Glomerular visceral epithelial cell (primary cell): ENCODE data around the gene ITGA5.

ENCODE experiments used
- DNase-seq: peaks from one replicate; pipeline ENCODE4 v3.0.0-alpha.2; 2016; ENCODE audit errors: extremely low spot score

ITGA5 gene

GRCh38 chr12:54389607-54390175, 29.4 kb downstream of the ITGA5 start:
- no peak for DNase-seq

GRCh38 chr12:54389134-54389508, 29.9 kb downstream of the ITGA5 start:
- DNase-seq: no peak

DNA sequence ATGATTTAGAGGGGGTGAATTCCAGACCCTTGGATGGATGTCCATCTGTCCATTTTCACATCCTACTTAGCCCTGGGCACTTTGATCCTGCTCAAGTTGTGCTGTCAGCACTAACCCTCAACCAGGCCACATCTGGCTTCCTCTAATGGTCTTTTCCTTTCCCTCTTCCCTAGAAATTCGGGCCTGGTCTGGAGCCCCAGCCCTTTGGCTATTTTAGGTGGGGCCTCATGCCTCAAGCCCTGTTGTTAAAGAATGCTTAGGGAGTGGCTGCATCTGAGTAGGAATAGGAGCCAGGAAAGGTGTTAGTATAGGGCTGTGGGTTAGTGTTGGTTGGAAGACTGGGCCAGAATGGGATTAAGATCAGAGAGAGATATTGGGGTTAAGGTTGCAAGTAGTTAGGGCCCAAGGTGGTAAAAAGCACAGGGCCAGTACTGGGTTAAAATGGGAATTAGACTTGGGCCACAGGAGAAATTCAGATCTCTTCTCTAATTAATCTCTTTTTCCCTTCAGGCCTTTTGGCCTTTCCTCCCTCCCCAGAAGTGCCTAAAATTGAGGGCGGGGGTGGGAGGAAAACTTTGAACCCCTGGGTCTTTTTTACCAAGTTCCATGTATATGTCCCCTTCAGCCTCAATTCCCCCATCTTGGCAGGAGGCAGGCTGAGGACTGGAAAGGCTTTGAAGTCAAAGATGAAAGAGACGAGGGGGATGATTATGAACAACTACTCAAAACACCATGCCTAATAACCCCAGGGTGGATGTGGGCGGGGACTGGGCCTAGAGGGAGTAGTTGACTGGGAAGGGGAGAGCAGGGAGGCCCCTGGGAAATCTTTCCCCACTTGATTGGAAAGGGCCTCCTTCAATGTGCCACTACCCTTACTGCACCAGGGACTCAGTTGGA, 30.6 kb downstream of the ITGA5 start:
- no peak for DNase-seq

GRCh38 chr12:54387114-54387467, 32.0 kb downstream of the ITGA5 start:
- no peak for DNase-seq

DNA sequence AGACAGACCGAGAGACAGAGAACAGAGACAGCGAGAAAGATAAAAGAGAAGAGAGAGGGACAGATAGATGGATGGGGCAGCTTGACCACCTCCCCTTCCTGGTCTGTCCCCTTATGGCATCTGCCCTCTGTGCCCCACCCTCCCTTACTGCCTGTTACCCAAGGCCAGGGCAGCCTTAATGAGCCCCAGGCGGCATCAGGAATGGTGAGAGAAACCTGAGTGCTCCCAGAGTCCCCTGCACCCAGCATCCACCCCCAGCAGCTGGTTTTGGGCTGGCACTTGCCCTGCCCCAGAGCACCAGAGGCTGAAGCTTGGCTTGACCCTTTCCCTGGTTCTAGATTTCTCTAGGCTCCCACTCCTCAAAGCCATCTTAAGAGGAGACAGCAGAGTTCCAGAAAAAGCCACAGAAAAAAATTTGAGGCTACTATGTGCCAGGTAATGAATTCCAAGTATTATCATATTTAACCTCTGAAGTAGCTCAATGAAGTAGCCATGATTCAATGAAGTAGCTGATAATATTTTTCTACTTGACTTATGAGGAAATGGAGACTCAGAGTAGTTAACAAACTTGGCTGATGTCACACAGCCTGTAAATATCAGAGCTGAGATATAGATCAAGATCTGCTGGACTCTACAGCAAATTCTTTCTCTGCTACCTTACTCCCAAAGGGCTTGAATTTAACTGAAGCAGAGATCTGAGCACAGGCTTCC, 32.5 kb downstream of the ITGA5 start:
- no peak for DNase-seq

GRCh38 chr12:54385251-54385914, 33.7 kb downstream of the ITGA5 start:
- no peak for DNase-seq

- no peak for DNase-seq
These were observed 34.5 kb downstream of the ITGA5 start, which contains the start of gene ZNF385A for GRCh38 chr12:54384591-54385041. ZNF385A (minus strand) TSS chr12:54384733; CDS start chr12:54384514, 219 bp downstream.

DNA sequence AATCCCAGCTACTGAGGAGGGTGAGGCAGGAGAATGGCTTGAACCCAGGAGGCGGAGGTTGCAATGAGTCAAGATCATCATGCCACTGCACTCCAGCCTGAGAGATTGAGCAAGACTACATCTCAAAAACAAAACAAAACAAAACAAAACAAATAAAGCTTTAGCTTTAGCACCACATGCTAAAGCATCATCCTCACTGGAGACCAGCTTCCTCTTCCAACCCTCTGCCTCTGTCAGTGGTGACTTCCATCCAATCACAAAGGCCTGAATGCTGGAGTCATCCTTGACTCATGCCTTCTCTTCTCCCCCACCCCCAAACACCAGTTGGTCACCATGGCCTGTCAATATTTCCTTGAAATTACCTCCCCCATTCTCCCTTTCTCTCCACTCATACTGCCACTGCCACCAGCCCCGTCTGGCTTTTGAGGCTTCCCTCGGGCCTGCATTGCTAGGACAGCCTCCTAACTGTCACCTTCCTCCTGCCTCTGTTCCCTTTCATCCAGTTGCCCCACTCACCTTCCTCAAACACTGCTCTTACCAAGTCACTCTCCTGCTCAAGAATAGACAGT, 35.9 kb downstream of the ITGA5 start:
- peak; percentile 30 for DNase-seq

DNA sequence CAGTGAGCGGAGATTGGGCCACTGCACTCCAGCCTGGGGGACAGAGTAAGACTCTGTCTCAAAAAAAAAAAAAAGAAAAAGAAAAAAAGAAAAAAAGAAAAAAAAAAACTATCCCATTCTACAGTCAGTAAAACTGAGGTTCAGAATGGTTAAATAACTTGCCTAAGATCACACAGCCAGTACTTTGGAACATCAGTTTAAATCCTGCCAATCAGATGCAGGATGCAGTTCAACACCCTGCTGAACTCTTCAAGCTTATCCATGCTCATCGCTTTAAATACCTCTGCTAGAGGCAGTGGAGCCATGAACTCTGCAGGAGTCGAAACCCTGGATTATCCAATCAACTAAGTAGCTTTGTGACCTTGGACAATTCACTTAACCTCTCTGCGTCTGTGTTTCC, 37.9 kb downstream of the ITGA5 start:
- no peak for DNase-seq

DNA sequence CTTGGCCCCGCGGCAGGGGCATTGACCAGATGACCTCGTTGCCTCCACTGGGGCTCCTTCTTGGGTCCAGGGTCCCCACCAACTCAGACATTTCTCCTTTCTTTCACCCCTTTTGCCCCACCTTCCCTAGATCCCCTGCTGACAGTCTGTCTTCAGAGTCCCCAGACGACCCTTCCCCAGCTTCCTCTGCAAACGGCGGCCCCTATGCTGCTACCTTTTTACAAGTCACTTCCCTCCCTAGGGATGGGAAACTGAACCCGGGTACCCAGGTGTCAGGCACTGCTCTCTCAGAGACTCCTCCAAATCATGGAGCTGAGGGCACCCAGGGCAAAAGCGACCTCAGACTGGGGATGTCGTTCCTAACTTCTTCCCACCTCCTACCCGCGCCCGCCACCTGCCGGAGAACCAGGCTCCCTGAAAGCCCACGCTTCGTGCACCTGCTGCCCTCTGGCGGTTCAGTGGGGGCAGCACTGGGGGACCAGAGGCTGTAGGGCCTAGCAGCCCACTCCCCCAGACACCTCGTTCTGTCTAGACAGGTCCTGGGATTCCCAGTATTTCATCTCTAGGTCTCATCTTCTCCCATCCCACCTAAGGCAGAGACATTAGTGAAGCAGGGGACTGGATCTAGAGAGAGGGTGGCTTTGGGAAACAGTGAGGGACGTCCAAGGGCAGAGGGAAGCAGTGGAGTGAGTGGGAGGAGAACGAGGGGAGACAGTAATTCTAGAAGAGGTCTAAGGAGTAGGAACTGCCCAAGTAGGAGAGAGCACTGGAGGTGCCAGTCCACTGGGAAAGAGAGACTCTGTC, 39.5 kb downstream of the ITGA5 start:
- peak; percentile 86 for DNase-seq

DNA sequence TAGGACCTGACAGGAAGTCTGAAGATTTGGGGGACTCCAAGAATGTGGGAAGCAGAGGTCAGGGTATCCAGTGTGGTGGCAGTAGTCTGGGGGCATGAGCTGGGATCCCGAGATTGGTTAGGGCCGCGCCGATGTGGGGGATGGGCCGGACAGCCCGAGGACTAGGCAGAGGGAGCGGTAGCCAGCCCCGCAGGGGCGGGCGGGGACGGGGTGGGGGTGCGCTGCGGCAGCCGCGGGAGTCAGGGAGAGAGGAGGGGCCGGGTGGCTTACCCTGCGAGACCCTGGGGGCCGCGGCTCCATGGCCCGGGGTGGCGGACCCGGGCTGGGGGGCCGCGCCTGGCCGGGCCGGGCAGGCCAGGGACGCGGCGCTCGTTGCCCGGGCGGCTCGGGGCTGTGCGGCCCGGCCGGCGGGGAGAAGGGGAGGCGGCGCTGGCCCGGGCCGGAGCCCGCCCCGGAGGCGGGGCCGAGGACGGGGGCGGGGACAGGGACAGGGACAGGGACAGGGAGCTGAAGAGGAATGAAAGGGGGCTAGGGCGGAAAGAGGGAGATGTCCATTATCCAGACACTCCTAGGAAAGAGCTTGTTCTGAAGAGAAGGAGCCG, 40.2 kb downstream of the ITGA5 start:
- peak; percentile 60 for DNase-seq

GRCh38 chr12:54377797-54378515, 41.1 kb downstream of the ITGA5 start:
- DNase-seq: no peak

- no peak for DNase-seq
These were observed 42.1 kb downstream of the ITGA5 start for GRCh38 chr12:54377007-54377406.

DNA sequence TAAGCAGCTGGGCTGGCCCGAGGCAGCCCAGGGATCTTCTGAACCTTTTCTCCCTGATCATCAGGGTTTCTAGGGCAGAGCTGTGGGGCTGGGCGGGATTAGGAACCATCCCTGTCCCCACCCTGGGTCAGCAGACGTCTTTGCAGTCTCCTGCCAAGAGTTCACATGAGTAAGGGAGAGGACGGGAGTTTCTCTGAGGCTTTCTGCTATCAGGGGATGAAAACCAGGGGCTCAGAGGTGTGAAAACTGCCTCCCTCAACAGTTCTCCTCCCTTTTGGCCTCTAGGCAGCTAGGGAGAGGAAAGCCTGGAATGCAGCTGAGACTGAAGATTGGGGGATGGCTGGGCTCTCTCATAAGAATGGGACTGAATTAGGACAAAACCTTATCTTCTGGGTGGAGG, 42.5 kb downstream of the ITGA5 start:
- no peak for DNase-seq

- DNase-seq: no peak
These were observed 43.8 kb downstream of the ITGA5 start for GRCh38 chr12:54375259-54375579.

- DNase-seq: no peak
These were observed 44.4 kb downstream of the ITGA5 start for GRCh38 chr12:54374562-54375258.

DNA sequence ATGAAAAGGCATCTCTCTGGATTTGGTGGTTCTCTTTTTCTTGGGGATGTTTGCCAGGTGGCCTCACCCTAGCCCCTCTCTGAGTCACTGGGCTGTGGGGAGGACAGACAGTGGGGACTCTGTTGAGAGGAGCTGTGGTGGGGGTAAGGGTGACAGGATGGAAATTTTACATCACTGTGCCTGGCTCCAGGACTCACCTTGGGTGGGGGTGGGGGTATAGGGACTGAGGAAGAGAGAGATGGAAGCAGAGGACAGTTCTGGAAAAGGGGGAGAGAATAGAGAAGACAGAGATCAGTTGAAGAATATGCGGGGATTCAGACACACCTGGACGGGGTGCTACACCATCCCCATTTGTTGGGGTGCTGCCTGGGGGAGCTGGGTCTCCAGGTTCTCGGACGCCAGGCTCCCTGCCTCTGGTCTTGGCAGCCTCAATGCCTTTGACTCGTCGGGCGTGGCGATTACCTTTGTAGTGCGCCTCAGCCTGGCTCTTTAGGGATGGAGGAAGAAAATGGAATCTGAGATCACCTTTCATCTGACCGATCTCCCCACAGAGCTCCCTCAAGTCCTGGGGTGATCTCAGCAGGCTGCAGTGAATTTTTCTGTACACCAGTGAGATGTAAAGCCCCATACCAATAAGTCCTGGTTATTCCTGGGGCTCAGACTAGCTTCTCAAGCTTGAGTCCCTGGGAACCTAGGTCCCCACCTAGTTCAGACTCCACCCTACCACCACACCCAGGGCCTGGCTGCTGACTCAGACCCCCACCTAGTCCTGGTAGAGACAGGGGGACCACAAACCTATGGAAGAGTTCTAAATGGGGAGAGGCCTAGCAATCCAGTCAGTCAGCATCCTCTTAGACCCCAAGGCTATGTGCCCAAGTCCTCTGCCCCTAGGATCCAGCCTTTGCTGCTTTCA, 45.2 kb downstream of the ITGA5 start:
- DNase-seq: no peak

- no peak for DNase-seq
These were observed 46.8 kb downstream of the ITGA5 start for GRCh38 chr12:54372113-54372806.
